OCI-LY3 (cell line): ENCODE data around the gene SH3RF3.

Source experiments
- H2AFZ ChIP-seq: fragments of 200-600, 300-600 bp; shearing (Covaris generic); 2 replicates; pipeline ENCODE4 v1.6.0; 2014; ENCODE audit warnings: antibody characterized with exemption, low read depth, low read length
- H3K27ac ChIP-seq: fragments of 200-600, 300-600 bp; sonication (generic); 2 replicates; pipeline ENCODE4 v1.5.1; 2014; ENCODE audit warnings: mild to moderate bottlenecking, low read length, moderate library complexity, mixed read lengths
- H3K27me3 ChIP-seq: fragments of 200-600, 300-600 bp; sonication (generic); 2 replicates; pipeline ENCODE4 v1.6.1; 2014; ENCODE audit warnings: low read depth, low read length, mixed read lengths
- H3K36me3 ChIP-seq: fragments of 200-600, 300-600 bp; sonication (generic); replicated peaks from 2 replicates; pipeline ENCODE3; 2014; ENCODE audit warnings: low read depth, low read length, mixed read lengths
- H3K4me1 ChIP-seq: fragments of 300-600, 200-600 bp; sonication (generic); 2 replicates; pipeline ENCODE4 v1.6.1; 2014; ENCODE audit warnings: low read length, mixed read lengths
- H3K4me2 ChIP-seq: fragments of 200-600, 300-600 bp; sonication (generic); 2 replicates; pipeline ENCODE4 v1.6.1; 2014; ENCODE audit warnings: low read length, mixed read lengths
- H3K4me3 ChIP-seq: fragments of 300-600, 200-600 bp; sonication (generic); 2 replicates; pipeline ENCODE4 v1.5.1; 2014; ENCODE audit warnings: antibody characterized with exemption, mild to moderate bottlenecking, low read length, moderate library complexity
- H3K79me2 ChIP-seq: fragments of 300-600, 200-600 bp; shearing (Covaris generic); 2 replicates; pipeline ENCODE4 v1.6.1; 2014; ENCODE audit warnings: mild to moderate bottlenecking, low read length, mixed read lengths
- H3K9ac ChIP-seq: fragments of 300-600, 200-600 bp; shearing (Covaris generic); 2 replicates; pipeline ENCODE4 v1.6.0; 2014; ENCODE audit warnings: mild to moderate bottlenecking, low read length, moderate library complexity
- H3K9me3 ChIP-seq: fragments of 200-600, 300-600 bp; shearing (Covaris generic); 2 replicates; pipeline ENCODE4 v1.6.1; 2014; ENCODE audit warnings: low read length, mixed read lengths; ENCODE audit not compliant: insufficient read depth
- H4K20me1 ChIP-seq: fragments of 200-600, 300-600 bp; sonication (generic); 2 replicates; pipeline ENCODE4 v1.6.1; 2016; ENCODE audit warnings: low read length, mixed read lengths; ENCODE audit not compliant: insufficient read depth
- EZH2phosphoT487 ChIP-seq: fragments of 200-600 bp; shearing (Covaris generic); IDR thresholded peaks from 2 replicates; pipeline ENCODE4 v1.6.1; 2018; ENCODE audit warnings: antibody characterized with exemption, mixed run types, low read depth
- TF ChIP-seq, protein P1 (sequence below): fragments of 200-600, 300-600 bp; sonication (generic); IDR thresholded peaks from 2 replicates; pipeline ENCODE4 v1.5.1; 2014; ENCODE audit warnings: antibody characterized with exemption, low read length, low read depth

Gene SH3RF3

DNA sequence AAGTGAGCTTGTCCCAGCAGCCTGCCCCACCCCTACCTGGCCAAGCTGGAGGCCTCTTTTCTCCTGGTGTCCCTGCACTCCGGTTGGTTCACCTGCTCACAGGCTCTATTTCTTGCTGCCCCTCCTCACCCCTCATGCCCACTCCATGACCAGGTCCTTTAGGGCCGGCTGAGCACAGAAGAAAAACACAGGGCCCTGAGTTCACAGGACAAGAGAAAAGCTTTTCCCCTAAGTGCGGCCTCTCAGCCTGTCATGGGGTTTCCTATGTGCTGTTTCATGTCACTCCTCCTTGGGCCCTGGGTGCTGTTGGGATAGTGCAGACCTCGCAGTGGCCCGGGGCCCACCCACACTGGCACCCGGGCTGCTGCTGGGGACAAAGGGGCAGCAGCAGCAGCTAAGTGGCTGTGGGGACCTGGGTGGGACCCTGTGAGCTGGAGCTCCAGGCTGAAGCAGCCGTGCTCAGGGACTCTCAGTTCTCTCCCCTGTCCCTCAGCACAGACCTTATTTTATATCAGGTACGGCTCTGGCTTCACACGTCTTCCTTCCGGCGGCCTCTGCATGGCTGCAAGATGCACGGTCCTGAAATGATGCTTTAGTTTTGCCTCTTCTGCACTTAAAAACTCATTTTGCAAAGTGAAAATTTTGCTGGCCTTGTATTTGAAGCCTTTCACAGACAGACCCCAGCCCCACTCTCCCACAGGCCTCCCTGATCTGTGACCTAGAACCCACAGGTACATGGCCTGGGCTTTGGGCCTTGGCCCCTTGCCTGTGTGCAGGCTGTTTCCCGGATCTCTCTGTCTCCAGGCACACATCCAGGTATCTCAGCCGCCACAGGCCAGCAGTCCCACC lies 71.8 kb downstream of the SH3RF3 start:
- Histone ChIP-seq H3K4me3 (no peak overlapping the region), H3K4me2 (no peak overlapping the region), H3K79me2 (no peaks in the 10 kb centered on the region), H3K27me3 (no peaks in the 10 kb centered on the region), H3K9me3 (no peaks in the 10 kb centered on the region), H3K36me3 (no peaks in the 10 kb centered on the region), H3K9ac (no peak overlapping the region), H4K20me1 (no peaks in the 10 kb centered on the region), H3K4me1 (no peaks in the 10 kb centered on the region), H3K27ac (no peak overlapping the region), H2AFZ (no peak overlapping the region)
- no peak for TF ChIP-seq EZH2phosphoT487
- TF ChIP-seq, protein P1, sequence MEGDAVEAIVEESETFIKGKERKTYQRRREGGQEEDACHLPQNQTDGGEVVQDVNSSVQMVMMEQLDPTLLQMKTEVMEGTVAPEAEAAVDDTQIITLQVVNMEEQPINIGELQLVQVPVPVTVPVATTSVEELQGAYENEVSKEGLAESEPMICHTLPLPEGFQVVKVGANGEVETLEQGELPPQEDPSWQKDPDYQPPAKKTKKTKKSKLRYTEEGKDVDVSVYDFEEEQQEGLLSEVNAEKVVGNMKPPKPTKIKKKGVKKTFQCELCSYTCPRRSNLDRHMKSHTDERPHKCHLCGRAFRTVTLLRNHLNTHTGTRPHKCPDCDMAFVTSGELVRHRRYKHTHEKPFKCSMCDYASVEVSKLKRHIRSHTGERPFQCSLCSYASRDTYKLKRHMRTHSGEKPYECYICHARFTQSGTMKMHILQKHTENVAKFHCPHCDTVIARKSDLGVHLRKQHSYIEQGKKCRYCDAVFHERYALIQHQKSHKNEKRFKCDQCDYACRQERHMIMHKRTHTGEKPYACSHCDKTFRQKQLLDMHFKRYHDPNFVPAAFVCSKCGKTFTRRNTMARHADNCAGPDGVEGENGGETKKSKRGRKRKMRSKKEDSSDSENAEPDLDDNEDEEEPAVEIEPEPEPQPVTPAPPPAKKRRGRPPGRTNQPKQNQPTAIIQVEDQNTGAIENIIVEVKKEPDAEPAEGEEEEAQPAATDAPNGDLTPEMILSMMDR: no peak

DNA sequence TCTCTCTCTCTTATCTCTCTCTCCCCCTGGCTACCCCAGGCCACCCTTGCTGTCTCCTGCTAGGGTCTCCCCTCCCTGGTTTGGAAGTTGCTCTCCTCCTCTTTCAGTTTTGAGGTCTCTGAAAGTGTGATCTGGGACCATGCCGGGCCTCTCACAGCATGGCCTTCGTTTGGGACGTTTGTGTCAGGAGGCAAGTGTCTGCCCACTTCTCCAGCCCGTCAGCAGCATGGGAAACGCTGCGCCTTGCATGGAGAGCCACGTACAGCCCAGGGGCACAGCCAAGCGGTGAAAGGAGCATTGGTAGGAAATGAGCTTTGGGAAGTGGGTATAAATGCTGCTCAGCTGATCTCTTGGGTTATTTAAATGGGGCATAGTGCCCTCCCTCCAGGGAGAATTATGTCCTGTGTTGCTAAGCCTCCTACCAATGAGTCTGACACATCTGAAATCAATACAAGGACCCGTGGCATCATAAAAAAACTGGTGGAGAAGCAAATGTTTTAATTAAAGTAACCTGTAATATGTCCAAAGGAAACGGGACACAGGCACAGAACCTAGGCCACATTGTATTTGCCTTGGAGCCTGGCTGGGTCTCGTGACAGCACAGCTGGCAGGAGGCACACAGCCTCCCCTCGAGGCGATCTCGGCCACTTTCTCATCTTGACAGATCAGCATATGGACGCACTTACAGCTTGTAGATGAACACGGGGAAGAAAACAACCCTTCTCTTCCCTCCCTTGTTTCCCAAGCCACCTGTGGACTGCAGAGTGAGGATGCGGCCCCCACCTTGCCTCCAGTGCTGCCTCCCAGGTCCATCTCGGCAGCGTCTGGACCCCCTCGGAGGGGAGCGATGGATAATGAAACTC lies 72.7 kb downstream of the SH3RF3 start:
- TF ChIP-seq EZH2phosphoT487: no peak
- TF ChIP-seq, protein P1: no peak
- Histone ChIP-seq H3K4me1 (no peaks in the 10 kb centered on the region), H3K9ac (no peak overlapping the region)

DNA sequence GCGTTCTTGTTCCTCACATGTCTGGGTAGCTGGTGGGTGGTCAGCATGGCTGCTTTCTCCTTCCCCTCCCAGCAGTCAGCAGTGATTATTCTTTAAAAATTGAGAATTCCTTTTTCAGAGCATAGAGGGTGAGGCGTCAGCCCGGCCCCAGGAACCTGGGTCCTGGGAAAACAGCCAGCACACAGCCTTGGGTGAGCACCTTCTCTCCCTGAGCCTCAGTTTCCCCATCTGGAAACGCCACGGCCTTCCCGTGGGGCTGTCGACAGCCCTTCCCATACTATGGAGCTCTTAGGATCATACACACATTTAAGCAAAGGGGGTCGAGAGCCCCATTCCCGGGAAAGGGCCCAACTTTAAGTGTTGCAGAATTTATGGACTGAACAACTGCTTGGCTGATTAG lies 73.5 kb downstream of the SH3RF3 start:
- TF ChIP-seq EZH2phosphoT487: no peak
- TF ChIP-seq, protein P1: no peak
- no peak overlapping the region for H3K9ac ChIP-seq
- H3K9me3 ChIP-seq: no peaks in the 10 kb centered on the region
- H2AFZ ChIP-seq: no peak overlapping the region
- no peaks in the 10 kb centered on the region for H3K4me1 ChIP-seq
- no peaks in the 10 kb centered on the region for H3K27me3 ChIP-seq
- H3K79me2 ChIP-seq: no peaks in the 10 kb centered on the region
- no peak overlapping the region for H3K27ac ChIP-seq
- H3K4me2 ChIP-seq: no peak overlapping the region
- no peaks in the 10 kb centered on the region for H4K20me1 ChIP-seq
- H3K4me3 ChIP-seq: no peak overlapping the region
- no peaks in the 10 kb centered on the region for H3K36me3 ChIP-seq

More for the DNA sequence above, 72.7 kb downstream of the SH3RF3 start:
- Histone ChIP-seq H2AFZ (no peak overlapping the region), H3K36me3 (no peaks in the 10 kb centered on the region), H3K79me2 (no peaks in the 10 kb centered on the region), H3K9me3 (no peaks in the 10 kb centered on the region), H3K4me2 (no peak overlapping the region), H3K27ac (no peak overlapping the region), H4K20me1 (no peaks in the 10 kb centered on the region), H3K4me3 (no peak overlapping the region), H3K27me3 (no peaks in the 10 kb centered on the region)
